ENCODE measurements around the gene RPAP2.
"Not testable (repeated sequence)": the region's sequence is repeated elsewhere in the genome, so short reads cannot be mapped to it uniquely, and the experiment has no call there.

Gene RPAP2

DNA sequence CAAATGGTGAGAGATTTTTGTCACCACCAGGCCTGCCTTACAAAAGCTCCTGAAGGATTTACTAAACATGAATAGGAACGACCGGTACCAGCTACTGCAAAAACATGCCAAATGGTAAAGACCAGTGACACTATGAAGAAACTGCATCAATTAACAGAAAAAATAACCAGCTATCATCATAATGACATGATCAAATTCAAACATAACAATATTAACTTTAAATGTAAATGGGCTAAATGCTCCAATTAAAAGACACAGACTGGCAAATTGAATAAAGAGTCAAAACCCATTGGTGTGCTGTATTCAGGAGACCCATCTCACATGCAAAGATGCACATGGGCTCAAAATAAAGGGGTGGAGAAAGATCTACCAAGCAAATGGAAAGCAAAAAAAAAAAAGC lies 17.4 kb upstream of the RPAP2 start:
- H3K36me3 ChIP-seq (ENCODE audit: control insufficient read depth in 2 of 2, insufficient read depth in 1 of 2, low read length in 2 of 2) = peaks cover 8 to 50% of the 10 kb centered on the region in 2 experiments
- H3K9me3 ChIP-seq (ENCODE audit: control insufficient read depth, insufficient read depth, low read depth, low read length); CTCF ChIA-PET; H3K4me1 ChIP-seq (ENCODE audit: control insufficient read depth, insufficient read depth, low read length); H3K4me3 ChIP-seq (ENCODE audit: low read depth, low read length); POLR2A ChIA-PET; H3K27ac ChIP-seq (ENCODE audit: extremely low read depth, low read depth, low read length): not testable (repeated sequence)

DNA sequence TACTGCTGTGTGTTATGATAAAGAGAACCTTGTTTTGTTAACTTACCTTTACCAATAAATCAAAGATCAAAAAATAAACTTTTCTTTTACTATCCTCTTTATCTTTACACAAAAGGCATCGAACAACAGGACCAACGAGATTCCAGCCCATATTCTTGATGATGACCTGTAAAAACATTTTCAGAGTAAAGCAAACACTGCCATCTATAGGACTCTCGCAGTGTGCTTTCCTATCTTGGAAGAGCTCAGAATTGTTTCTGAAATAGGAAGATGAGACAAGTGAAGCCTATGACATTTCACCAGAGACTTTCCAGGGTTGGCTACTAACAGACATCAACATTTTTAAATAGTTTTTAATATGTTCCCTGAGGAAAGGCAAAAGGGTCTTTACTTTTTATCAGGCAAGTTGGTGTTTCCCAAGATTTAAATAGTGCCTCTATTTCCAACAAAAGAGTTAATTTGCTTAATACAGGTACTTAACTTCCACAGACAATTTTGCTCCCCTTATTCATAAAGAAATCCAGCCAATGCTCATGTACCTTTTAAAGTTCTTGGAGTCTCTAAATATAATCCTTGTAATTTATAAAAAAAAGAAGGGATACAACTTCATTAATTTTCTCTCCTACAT lies 7.4 kb upstream of the RPAP2 start:
- Histone ChIP-seq H3K27ac (ENCODE audit: extremely low read depth, low read depth, low read length) (no peak overlapping the region), H3K4me1 (ENCODE audit: control insufficient read depth, insufficient read depth, low read length) (no peaks in the 10 kb centered on the region; the same call in 1 of the 2 replicates), H3K9me3 (ENCODE audit: control insufficient read depth, insufficient read depth, low read depth, low read length) (no peaks in the 10 kb centered on the region), H3K36me3 (ENCODE audit: control insufficient read depth in 2 of 2, insufficient read depth in 1 of 2, low read length in 2 of 2) (peaks cover 27 to 65% of the 10 kb centered on the region in 2 experiments), H3K4me3 (ENCODE audit: low read depth, low read length) (no peak overlapping the region)
- ChIA-PET POLR2A (interaction anchor here (0.9 kb wide), 1 partner anchor 9 kb away, joined by 3 read pairs; no protein-coding TSS in a partner anchor), CTCF (interaction anchor here (0.5 to 6.5 kb wide), 24 partner anchors 9 to 1199 kb away, joined by 3 to 75 read pairs (median 4); no protein-coding TSS in a partner anchor)
- TF ChIP-seq ZNF654 (tag by site-specific recombination; IDR thresholded peaks at IDR 0.05; ENCODE audit: low read depth) (peak; percentile 88), ZNF335 (tag by site-specific recombination; conservative IDR thresholded peaks at IDR 0.05) (no peak), PRDM1 (tag by site-specific recombination; IDR thresholded peaks at IDR 0.05) (peak; percentile 42; the same call in 1 of the 2 replicates), ZNF660 (tag by site-specific recombination; IDR thresholded peaks at IDR 0.05) (peak; percentile 77), ZNF404 (tag by site-specific recombination; IDR thresholded peaks at IDR 0.05) (no peak), ZNF394 (tag by site-specific recombination; IDR thresholded peaks at IDR 0.05; ENCODE audit: borderline replicate concordance) (no peak), ZNF785 (tag by site-specific recombination; IDR thresholded peaks at IDR 0.05) (no peak), YY1 (tag by site-specific recombination; IDR thresholded peaks at IDR 0.05) (no peak)
- TF ChIP-seq, protein P1, sequence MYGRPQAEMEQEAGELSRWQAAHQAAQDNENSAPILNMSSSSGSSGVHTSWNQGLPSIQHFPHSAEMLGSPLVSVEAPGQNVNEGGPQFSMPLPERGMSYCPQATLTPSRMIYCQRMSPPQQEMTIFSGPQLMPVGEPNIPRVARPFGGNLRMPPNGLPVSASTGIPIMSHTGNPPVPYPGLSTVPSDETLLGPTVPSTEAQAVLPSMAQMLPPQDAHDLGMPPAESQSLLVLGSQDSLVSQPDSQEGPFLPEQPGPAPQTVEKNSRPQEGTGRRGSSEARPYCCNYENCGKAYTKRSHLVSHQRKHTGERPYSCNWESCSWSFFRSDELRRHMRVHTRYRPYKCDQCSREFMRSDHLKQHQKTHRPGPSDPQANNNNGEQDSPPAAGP (tag by site-specific recombination; IDR thresholded peaks at IDR 0.05) = no peak
- TF ChIP-seq, protein P2, sequence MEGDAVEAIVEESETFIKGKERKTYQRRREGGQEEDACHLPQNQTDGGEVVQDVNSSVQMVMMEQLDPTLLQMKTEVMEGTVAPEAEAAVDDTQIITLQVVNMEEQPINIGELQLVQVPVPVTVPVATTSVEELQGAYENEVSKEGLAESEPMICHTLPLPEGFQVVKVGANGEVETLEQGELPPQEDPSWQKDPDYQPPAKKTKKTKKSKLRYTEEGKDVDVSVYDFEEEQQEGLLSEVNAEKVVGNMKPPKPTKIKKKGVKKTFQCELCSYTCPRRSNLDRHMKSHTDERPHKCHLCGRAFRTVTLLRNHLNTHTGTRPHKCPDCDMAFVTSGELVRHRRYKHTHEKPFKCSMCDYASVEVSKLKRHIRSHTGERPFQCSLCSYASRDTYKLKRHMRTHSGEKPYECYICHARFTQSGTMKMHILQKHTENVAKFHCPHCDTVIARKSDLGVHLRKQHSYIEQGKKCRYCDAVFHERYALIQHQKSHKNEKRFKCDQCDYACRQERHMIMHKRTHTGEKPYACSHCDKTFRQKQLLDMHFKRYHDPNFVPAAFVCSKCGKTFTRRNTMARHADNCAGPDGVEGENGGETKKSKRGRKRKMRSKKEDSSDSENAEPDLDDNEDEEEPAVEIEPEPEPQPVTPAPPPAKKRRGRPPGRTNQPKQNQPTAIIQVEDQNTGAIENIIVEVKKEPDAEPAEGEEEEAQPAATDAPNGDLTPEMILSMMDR (tag by site-specific recombination; IDR thresholded peaks at IDR 0.05) = peak; percentile 51; the same call in 1 of the 2 replicates
- TF ChIP-seq, protein P3, sequence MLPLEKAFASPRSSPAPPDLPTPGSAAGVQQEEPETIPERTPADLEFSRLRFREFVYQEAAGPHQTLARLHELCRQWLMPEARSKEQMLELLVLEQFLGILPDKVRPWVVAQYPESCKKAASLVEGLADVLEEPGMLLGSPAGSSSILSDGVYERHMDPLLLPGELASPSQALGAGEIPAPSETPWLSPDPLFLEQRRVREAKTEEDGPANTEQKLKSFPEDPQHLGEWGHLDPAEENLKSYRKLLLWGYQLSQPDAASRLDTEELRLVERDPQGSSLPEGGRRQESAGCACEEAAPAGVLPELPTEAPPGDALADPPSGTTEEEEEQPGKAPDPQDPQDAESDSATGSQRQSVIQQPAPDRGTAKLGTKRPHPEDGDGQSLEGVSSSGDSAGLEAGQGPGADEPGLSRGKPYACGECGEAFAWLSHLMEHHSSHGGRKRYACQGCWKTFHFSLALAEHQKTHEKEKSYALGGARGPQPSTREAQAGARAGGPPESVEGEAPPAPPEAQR (tag by site-specific recombination; IDR thresholded peaks at IDR 0.05) = no peak

DNA sequence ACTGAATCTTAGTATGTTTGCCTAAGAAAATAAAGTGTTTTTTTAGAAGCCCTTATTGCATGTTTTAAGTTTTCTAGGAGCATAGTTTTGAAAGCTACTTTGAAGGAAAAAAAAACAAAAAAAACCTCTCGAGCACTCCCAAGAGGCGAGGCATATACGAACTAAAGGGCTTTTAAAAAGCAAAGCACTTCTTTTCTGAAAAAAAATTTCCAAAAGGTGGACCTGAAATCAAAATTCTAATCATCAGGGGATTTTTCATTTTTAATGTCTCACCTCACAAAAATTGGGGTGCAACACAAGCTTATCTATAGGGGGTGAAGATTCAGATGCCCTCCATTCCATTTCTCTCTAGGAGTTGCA lies 666 bp upstream of the RPAP2 start:
- no peaks in the 10 kb centered on the region for H3K9me3 ChIP-seq (ENCODE audit: control insufficient read depth, insufficient read depth, low read depth, low read length)
- peaks cover 16 to 55% of the 10 kb centered on the region in 2 experiments for H3K36me3 ChIP-seq (ENCODE audit: control insufficient read depth in 2 of 2, insufficient read depth in 1 of 2, low read length in 2 of 2)
- TF ChIP-seq, protein P4, sequence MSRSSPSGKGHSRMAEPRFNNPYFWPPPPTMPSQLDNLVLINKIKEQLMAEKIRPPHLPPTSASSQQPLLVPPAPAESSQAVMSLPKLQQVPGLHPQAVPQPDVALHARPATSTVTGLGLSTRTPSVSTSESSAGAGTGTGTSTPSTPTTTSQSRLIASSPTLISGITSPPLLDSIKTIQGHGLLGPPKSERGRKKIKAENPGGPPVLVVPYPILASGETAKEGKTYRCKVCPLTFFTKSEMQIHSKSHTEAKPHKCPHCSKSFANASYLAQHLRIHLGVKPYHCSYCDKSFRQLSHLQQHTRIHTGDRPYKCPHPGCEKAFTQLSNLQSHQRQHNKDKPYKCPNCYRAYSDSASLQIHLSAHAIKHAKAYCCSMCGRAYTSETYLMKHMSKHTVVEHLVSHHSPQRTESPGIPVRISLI (tag by site-specific recombination; IDR thresholded peaks at IDR 0.05) = 0 out of 2 replicates have a peak, but pooled peaks have one; percentile 20
- TF ChIP-seq ZSCAN23 (tag by site-specific recombination; IDR thresholded peaks at IDR 0.05) (no peak), TCF7L2 (IDR thresholded peaks at IDR 0.05; ENCODE audit: borderline replicate concordance, low read depth, low read length) (no peak)
- POLR2A ChIA-PET = interaction anchor here (0.6 to 1.7 kb wide), 4 partner anchors 14 to 613 kb away, joined by 3 to 7 read pairs (median 4); no protein-coding TSS in a partner anchor
- H3K4me3 ChIP-seq (ENCODE audit: low read depth, low read length) = peak overlapping the region; percentile 68
- H3K4me1 ChIP-seq (ENCODE audit: control insufficient read depth, insufficient read depth, low read length) = no peaks in the 10 kb centered on the region
- H3K27ac ChIP-seq (ENCODE audit: extremely low read depth, low read depth, low read length) = peak overlapping the region; percentile 86
- CTCF ChIA-PET = interaction anchor here (1.6 kb wide), 1 partner anchor 12 kb away, joined by 3 read pairs; no protein-coding TSS in a partner anchor

Data from HEK293 (cell line).